Vagina (tissue), 2 donors: ENCODE data around the gene NBEAL1.

Experiments used
- POLR2A ChIP-seq, 2 donors: fragments of 450-650 bp; IDR thresholded peaks; one replicate each; pipeline ENCODE4 v1.6.1; 2017; ENCODE audit warnings: antibody characterized with exemption in 2 of 2, mild to moderate bottlenecking in 2 of 2, moderate library complexity in 2 of 2
- POLR2AphosphoS5 ChIP-seq, 2 donors: sonication (generic); formaldehyde crosslinking; IDR thresholded peaks; one replicate each; pipeline ENCODE4 v1.9.0; 2017; ENCODE audit warnings: antibody characterized with exemption in 2 of 2, mild to moderate bottlenecking in 2 of 2, low read depth in 1 of 2; ENCODE audit not compliant: insufficient read depth in 1 of 2

DNA sequence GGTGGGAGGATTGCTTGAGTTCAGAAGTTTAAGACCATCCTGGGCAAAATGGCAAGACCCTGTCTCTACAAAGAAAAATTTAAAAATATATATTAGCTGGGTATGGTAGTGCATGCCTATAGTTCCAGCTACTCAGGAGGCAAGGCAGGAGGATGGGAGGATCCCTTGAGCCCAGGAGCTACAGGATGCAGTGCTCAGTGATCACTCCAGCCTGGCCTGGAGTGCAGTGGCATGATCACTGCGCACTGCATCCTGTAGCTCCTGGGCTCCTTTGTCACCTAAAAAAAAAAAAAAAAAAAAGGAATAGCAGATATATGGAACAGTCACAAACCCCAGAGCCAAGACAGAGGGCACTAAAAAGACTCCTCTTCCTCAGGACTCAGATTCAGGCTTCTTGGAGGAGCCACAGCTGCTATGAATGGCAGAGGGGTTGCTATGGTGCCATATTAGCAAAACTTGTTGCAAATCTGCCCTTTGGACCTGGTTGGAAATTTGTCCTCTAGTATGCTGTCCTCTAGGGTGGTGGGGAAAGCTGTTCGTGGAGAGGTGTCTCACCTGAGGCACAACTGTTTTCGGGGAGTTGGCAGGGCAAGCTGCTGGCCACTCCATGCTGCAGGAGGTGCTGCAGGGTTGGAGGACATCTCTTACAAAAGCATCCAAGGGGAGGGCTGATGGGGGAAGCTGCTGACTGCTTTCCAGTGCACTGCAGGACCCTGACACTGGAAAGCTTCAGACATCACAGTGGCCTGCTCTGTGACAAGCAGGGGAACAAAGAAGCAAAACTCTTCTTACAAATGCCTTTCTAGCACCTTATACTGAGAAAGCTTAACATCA lies 246.9 kb downstream of the NBEAL1 start:
- TF ChIP-seq POLR2AphosphoS5 (IDR thresholded peaks at IDR 0.05; ENCODE audit: insufficient read depth in 1 of 2, low read depth in 1 of 2), result no peak
- no peak for TF ChIP-seq POLR2A (IDR thresholded peaks at IDR 0.05)
